GM19328 (cell line): ENCODE data around the gene SPDYE4.

Experiments used
- ATAC-seq: cut with Tn5 transposase; IDR thresholded peaks from one replicate; pipeline ENCODE4 v1.9.1; 2021; ENCODE audit warnings: mild to moderate bottlenecking, moderate library complexity; ENCODE audit not compliant: unreplicated experiment

SPDYE4 gene

DNA sequence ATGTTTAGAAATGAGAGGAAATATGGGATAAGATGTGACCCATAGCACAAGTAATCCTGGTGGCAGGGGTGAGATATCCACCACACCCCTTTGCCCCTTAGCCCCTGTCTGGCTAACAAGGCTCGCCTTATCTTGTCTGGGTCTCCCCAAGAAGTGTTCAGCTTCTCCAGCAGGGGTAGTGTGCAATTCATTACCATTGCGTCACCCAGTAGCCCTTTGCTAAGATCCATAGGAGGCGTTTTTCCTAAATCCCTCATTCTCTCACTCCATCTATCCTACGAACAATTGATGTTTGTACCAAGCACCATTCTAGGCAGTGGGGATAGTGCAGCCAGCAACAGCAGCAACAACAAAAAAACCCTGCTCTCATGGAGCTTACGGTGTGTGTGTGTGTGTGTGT is 44.5 kb downstream of the SPDYE4 start:
- ATAC-seq: no peak

DNA sequence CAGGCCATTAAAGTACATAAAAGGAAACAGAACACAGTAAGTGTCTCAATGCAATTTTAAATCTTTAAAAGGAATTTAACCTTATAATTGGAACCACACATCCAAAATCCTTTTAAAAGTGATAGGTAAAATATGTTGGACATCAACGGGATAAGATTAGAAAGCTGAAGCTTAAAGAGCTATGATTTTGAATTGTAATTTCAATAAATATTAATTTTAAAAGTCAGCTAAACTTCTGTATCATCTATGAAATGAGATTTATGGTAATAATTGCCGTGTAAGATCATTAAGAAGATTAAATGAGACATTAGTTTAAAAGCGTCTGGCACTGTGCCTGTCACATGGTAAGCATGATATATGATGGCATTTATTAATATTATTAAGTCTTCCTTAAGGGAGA is 45.0 kb downstream of the SPDYE4 start:
- ATAC-seq: no peak

DNA sequence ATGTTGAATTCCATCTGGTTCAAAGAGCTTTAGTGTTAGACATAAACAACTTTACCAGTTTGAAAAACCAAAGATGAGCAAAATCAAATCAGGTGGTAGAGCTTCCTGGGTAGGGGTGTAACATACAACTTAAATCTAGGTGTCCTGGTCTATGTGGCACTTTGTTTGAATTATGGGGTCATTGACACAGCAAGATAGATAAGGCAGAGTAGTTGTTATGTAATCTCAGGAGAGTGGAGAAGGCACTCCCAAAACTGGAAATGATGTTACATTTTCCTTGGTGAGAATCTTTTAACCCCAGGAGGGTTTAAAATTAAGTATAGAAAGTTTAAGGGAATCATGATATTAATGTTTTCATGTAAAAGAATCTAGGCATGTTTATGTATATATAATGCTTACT is 45.6 kb downstream of the SPDYE4 start:
- no peak for ATAC-seq

- ATAC-seq: no peak
Observed at GRCh38 chr17:8711291-8711690, 47.1 kb downstream of the SPDYE4 start.

DNA sequence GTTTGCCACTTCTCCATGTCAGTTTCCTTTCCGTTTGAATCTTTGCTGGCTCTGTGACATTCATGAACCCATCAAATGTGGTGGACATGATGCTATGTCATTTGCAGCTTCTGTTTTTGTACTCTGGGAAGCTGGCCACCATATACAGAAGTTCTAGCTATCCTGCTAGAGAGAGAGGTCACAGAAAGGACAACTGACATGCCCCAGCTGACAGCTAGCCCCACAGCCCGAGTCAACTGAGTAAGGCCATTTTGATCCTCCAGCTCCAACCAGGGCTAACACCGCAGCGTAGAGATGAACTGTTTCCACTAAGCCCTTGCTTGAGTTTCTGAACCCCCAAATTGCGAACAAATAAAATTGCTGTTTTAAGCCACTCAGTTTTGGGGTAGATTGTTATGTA is 47.5 kb downstream of the SPDYE4 start:
- ATAC-seq: no peak

- ATAC-seq: no peak
Observed at GRCh38 chr17:8709006-8709405, 49.3 kb downstream of the SPDYE4 start.

- ATAC-seq: no peak
Observed at GRCh38 chr17:8708025-8708461, 50.3 kb downstream of the SPDYE4 start.

- ATAC-seq: no peak
Observed at GRCh38 chr17:8707332-8708024, 50.9 kb downstream of the SPDYE4 start.

GRCh38 chr17:8706431-8706830 is 51.9 kb downstream of the SPDYE4 start:
- no peak for ATAC-seq

DNA sequence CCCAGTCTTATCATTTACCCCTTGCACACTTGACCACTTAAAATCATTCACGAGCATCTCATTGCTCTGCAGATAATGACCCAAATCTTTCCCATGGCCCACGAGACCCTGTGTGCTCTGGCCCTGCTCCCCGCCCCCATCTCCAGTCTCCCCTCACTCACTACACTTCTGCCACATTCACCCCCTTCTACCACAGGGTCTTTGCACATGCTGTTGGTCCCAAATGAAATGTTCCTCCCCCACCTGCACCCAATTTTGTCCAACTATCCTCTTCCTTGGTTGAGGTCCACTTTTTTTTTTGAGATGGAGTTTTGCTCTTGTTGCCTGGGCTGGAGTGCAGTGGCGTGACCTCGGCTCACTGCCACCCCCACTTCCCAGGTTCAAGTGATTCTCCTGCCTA is 52.9 kb downstream of the SPDYE4 start:
- no peak for ATAC-seq

DNA sequence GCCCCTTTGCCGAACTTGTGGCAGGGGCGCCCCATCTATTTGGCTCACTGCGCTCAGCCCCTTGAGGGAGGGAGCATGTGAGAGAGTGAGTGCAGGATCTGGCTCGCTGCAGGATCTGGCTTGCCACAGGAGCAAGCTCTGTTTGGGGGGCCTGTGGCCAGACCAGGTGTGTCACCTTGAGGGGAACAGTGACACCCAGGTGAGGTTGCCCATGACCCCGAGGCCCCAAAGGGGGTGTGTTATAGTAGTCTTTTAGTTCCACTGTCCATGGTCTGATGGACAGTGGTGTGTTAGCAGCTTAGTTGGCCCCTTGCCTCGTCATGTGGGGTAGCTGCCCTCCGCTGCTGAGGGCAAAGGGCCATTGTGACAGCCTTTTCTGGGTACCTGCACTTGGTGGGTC is 55.3 kb downstream of the SPDYE4 start:
- ATAC-seq: no peak

- ATAC-seq: no peak
Observed at GRCh38 chr17:8701754-8702153, 56.6 kb downstream of the SPDYE4 start.

- ATAC-seq: no peak
Observed at GRCh38 chr17:8701221-8701620, 57.1 kb downstream of the SPDYE4 start.
